Mammary epithelial cell (primary cell): Measurements from ENCODE around the gene COL27A1.

ENCODE experiments used
- EZH2 ChIP-seq: IDR thresholded peaks from 2 replicates; pipeline ENCODE4 v1.6.1; 2012; ENCODE audit warnings: low read length, inconsistent platforms, borderline replicate concordance
- TF ChIP-seq, protein P1 (sequence below), 2 donors: IDR thresholded peaks in 1 of 2; conservative IDR thresholded peaks in 1 of 2; 2 replicates each; pipeline ENCODE4 v1.5.1; 2011 to 2012; ENCODE audit warnings: inconsistent platforms in 2 of 2, low read length in 2 of 2, mild to moderate bottlenecking in 2 of 2, control low read depth in 1 of 2, low read depth in 1 of 2; ENCODE audit not compliant: insufficient read depth in 1 of 2; ENCODE audit errors: extremely low read depth in 1 of 2

DNA sequence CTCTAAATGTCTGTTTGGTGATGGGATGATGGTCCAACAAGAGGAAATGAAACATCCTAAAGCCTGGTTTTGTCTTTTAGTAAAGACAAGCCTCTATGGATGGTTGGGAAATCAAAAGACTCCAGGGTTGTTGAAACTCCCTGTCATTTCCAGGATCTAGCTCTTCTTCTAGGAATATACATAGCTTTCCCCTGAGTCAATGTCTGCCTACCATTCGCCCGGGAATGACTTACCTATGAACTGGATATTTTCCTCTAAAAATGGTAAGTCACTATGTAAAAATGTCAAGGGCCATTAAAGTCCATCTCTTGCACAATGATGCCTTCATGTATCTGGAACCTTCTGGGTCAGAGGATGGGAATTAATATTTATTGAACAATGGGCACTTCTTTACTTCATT lies 45.2 kb upstream of the COL27A1 start:
- TF ChIP-seq EZH2: no peak
- TF ChIP-seq, protein P1, sequence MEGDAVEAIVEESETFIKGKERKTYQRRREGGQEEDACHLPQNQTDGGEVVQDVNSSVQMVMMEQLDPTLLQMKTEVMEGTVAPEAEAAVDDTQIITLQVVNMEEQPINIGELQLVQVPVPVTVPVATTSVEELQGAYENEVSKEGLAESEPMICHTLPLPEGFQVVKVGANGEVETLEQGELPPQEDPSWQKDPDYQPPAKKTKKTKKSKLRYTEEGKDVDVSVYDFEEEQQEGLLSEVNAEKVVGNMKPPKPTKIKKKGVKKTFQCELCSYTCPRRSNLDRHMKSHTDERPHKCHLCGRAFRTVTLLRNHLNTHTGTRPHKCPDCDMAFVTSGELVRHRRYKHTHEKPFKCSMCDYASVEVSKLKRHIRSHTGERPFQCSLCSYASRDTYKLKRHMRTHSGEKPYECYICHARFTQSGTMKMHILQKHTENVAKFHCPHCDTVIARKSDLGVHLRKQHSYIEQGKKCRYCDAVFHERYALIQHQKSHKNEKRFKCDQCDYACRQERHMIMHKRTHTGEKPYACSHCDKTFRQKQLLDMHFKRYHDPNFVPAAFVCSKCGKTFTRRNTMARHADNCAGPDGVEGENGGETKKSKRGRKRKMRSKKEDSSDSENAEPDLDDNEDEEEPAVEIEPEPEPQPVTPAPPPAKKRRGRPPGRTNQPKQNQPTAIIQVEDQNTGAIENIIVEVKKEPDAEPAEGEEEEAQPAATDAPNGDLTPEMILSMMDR (conservative IDR thresholded peaks at IDR 0.05 in 1 of 2, IDR thresholded peaks at IDR 0.05 in 1 of 2; ENCODE audit: extremely low read depth in 1 of 2, insufficient read depth in 1 of 2, low read depth in 1 of 2, low read length in 2 of 2): no peak
